Aortic smooth muscle cell (primary cell): ENCODE results near the gene ATP13A2. TPM values are rescaled to one million over a fixed set of nuclear protein-coding genes. Genes with fewer than 3 reads are reported as not detected.

ENCODE experiments used
- total RNA-seq: library from RNA; depleted of rRNA; stranded (reverse); fragments of >200 nt; gene quantifications from 2 replicates; pipeline ENCODE4 v1.2.3, GENCODE V29; 2014

ATP13A2 gene
- total RNA-seq = 20.7 and 26.5 TPM in 2 replicates

GRCh38 chr1:17011439-17012307 lies at the start of gene ATP13A2:
Gene ATP13A2, minus strand, starts transcription at chr1:17011928. Its CDS starts 190 bp downstream, at chr1:17011738.

GRCh38 chr1:17053685-17054410 lies 42.1 kb upstream of the ATP13A2 start, which contains the start of gene SDHB:
Gene SDHB, minus strand, starts transcription at chr1:17054032. Its CDS starts 13 bp downstream, at chr1:17054019.

GRCh38 chr1:16980473-16981268 lies 31.1 kb downstream of the ATP13A2 start, which contains the start of gene MFAP2:
Gene MFAP2, minus strand, starts transcription at chr1:16980620. Its CDS starts 2,347 bp downstream, at chr1:16978273.

Other genes starting within 250 kb of the ATP13A2 start
- 565 and 1,390 TPM in 2 replicates for gene RNU1-2, start 115.9 kb downstream of the ATP13A2 start, total RNA-seq
- 16.7 and 35.9 TPM in 2 replicates for gene CROCC, start 90.0 kb downstream of the ATP13A2 start, total RNA-seq
- gene MFAP2, start 31.3 kb downstream of the ATP13A2 start, total RNA-seq = 18.2 and 24.5 TPM in 2 replicates
- gene SDHB, start 42.1 kb upstream of the ATP13A2 start, total RNA-seq = 149 and 165 TPM in 2 replicates
- gene PADI2, start 107.5 kb upstream of the ATP13A2 start, total RNA-seq = under 0.01 TPM in 1 of 2 replicates, not detected in the other
- not detected in 2 replicates for gene PADI1, start 193.2 kb upstream of the ATP13A2 start, total RNA-seq
- not detected in 2 replicates for gene PADI3, start 237.2 kb upstream of the ATP13A2 start, total RNA-seq